Nephron (organoid): Measurements from ENCODE around the gene RSPH10B2.
"Not testable (repeated sequence)": the region's sequence is repeated elsewhere in the genome, so short reads cannot be mapped to it uniquely, and the experiment has no call there.

Source experiments
- H3K27ac Mint-ChIP-seq, 3 experiments: 2 replicates each; pipeline ENCODE4 v1.8.0; 2020; ENCODE audit warnings: mixed read lengths in 3 of 3, mild to moderate bottlenecking in 2 of 3, moderate library complexity in 1 of 3
- H3K27me3 Mint-ChIP-seq: 2 replicates; pipeline ENCODE4 v1.8.0; 2021; ENCODE audit warnings: low read depth, mild to moderate bottlenecking, moderate library complexity, mixed read lengths
- H3K36me3 Mint-ChIP-seq: 2 replicates; pipeline ENCODE4 v1.8.0; 2020; ENCODE audit warnings: low read depth, mixed read lengths
- H3K4me1 Mint-ChIP-seq: 2 replicates; pipeline ENCODE4 v1.8.0; 2020; ENCODE audit warnings: mixed read lengths
- H3K4me3 Mint-ChIP-seq, 3 experiments: 2 replicates each; pipeline ENCODE4 v1.8.0; 2020; ENCODE audit warnings: mild to moderate bottlenecking in 3 of 3, mixed read lengths in 3 of 3, moderate library complexity in 2 of 3
- H3K9me3 Mint-ChIP-seq: 2 replicates; pipeline ENCODE4 v1.8.0; 2020; ENCODE audit warnings: mixed read lengths
- TF ChIP-seq, protein P1 (sequence below), 3 experiments: fragments of 200-600 bp; sonication (generic); IDR thresholded peaks; one replicate each; pipeline ENCODE4 v1.5.0; 2021; ENCODE audit warnings: antibody characterized with exemption in 3 of 3; ENCODE audit not compliant: unreplicated experiment in 3 of 3

The RSPH10B2 gene

DNA sequence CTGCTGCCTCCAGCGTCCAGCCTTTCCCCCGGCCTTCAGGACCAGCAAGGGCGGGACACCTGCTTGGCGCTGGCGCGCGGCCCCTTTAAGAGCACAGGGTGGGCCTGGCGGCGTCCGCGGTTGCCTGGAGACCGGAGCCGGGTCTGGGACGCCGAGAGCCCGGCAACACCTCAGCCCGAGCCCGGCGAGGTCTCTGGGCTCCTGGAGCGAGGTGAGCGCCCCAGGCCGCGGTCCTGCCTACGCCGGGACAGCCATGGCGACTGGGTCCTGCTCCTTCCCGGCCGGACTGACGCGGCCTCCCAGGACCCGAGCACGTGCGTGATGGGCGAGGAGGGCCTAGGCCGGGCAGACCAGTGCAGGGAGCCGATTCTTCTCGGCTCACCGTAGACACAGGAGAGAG, at the start of gene RSPH10B2:
RSPH10B2 (plus strand) TSS at position 140 of the 400 bp plus-strand sequence. CDS start 3,575 bp downstream, outside the sequence.
- H3K36me3 Mint-ChIP-seq, H3K27me3 Mint-ChIP-seq, H3K9me3 Mint-ChIP-seq, H3K27ac Mint-ChIP-seq, H3K4me1 Mint-ChIP-seq, H3K4me3 Mint-ChIP-seq: not testable (repeated sequence)

GRCh38 chr7:6705959-6706665, 47.8 kb upstream of the RSPH10B2 start:
- peak overlapping the region; percentile 94 to 98 (median 95) for H3K4me3 Mint-ChIP-seq
- peaks cover 39% of the 10 kb centered on the region for H3K9me3 Mint-ChIP-seq
- H3K27me3 Mint-ChIP-seq: peaks cover 3% of the 10 kb centered on the region
- H3K36me3 Mint-ChIP-seq: peaks cover 6% of the 10 kb centered on the region
- peaks cover 14% of the 10 kb centered on the region for H3K4me1 Mint-ChIP-seq
- H3K27ac Mint-ChIP-seq: peak overlapping the region; percentile 90 to 98 (median 94)
- TF ChIP-seq, protein P1, sequence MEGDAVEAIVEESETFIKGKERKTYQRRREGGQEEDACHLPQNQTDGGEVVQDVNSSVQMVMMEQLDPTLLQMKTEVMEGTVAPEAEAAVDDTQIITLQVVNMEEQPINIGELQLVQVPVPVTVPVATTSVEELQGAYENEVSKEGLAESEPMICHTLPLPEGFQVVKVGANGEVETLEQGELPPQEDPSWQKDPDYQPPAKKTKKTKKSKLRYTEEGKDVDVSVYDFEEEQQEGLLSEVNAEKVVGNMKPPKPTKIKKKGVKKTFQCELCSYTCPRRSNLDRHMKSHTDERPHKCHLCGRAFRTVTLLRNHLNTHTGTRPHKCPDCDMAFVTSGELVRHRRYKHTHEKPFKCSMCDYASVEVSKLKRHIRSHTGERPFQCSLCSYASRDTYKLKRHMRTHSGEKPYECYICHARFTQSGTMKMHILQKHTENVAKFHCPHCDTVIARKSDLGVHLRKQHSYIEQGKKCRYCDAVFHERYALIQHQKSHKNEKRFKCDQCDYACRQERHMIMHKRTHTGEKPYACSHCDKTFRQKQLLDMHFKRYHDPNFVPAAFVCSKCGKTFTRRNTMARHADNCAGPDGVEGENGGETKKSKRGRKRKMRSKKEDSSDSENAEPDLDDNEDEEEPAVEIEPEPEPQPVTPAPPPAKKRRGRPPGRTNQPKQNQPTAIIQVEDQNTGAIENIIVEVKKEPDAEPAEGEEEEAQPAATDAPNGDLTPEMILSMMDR (IDR thresholded peaks at IDR 0.05; ENCODE audit: unreplicated experiment in 3 of 3): no peak

GRCh38 chr7:6706666-6707407, 47.1 kb upstream of the RSPH10B2 start, which contains the start of gene ZNF12:
Gene ZNF12 (minus strand): TSS chr7:6706947. CDS start chr7:6705173, 1,774 bp downstream.
- TF ChIP-seq, protein P1 (IDR thresholded peaks at IDR 0.05; ENCODE audit: unreplicated experiment in 3 of 3): no peak
- Mint-ChIP-seq H3K4me3 (peak within 1 kb of the TSS; percentile 94 to 98 (median 95)), H3K27me3 (peaks cover 3% of the 10 kb centered on the region), H3K4me1 (peaks cover 14% of the 10 kb centered on the region), H3K9me3 (peaks cover 31% of the 10 kb centered on the region), H3K36me3 (peaks cover 6% of the 10 kb centered on the region), H3K27ac (peak within 1 kb of the TSS; percentile 94 to 98 (median 96))

- Mint-ChIP-seq H3K27ac (no peak overlapping the region), H3K9me3 (peaks cover 20% of the 10 kb centered on the region), H3K36me3 (peaks cover 6% of the 10 kb centered on the region), H3K27me3 (peaks cover 3% of the 10 kb centered on the region), H3K4me3 (peak overlapping the region; percentile 75 to 91 (median 79)), H3K4me1 (peaks cover 12% of the 10 kb centered on the region)
- TF ChIP-seq, protein P1 (IDR thresholded peaks at IDR 0.05; ENCODE audit: unreplicated experiment in 3 of 3): no peak
Observed at GRCh38 chr7:6708304-6708703, 45.6 kb upstream of the RSPH10B2 start.

- peaks cover 6% of the 10 kb centered on the region for H3K36me3 Mint-ChIP-seq
- TF ChIP-seq, protein P1 (IDR thresholded peaks at IDR 0.05; ENCODE audit: unreplicated experiment in 3 of 3): no peak
- peaks cover 13% of the 10 kb centered on the region for H3K9me3 Mint-ChIP-seq
- H3K27ac Mint-ChIP-seq: no peak overlapping the region
- no peak overlapping the region for H3K4me3 Mint-ChIP-seq
- peaks cover 7% of the 10 kb centered on the region for H3K4me1 Mint-ChIP-seq
- H3K27me3 Mint-ChIP-seq: no peaks in the 10 kb centered on the region
Observed at GRCh38 chr7:6709808-6710207, 44.1 kb upstream of the RSPH10B2 start.

DNA sequence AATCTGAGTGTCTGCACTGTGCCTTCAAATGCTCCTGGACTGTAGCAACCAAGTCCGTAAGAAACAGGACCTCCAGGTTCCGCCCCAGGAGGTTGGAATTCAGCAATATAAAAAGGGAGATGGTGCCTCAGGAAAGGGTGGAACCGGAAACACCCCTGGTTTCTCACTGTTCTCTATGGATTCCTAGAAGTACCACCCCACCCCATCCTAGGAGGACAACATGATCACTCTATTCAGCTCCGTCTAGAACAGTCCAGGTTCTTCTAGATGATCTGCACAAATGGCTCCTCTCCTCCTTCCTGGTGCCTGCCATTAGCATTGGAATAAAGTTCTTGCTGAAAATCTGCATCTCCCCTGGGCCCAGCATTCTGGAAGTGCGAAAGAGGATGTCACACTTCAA, 39.5 kb upstream of the RSPH10B2 start:
- Mint-ChIP-seq H3K36me3 (no peaks in the 10 kb centered on the region), H3K9me3 (no peaks in the 10 kb centered on the region), H3K27ac (no peak overlapping the region), H3K4me1 (no peaks in the 10 kb centered on the region), H3K4me3 (no peak overlapping the region), H3K27me3 (peaks cover 13% of the 10 kb centered on the region)
- TF ChIP-seq, protein P1 (IDR thresholded peaks at IDR 0.05; ENCODE audit: unreplicated experiment in 3 of 3): no peak

- H3K36me3 Mint-ChIP-seq: not testable (repeated sequence)
- H3K27me3 Mint-ChIP-seq: peaks cover 13% of the 10 kb centered on the region
Observed at GRCh38 chr7:6715898-6716297, 38.0 kb upstream of the RSPH10B2 start.

More at GRCh38 chr7:6715898-6716297, 38.0 kb upstream of the RSPH10B2 start:
- not testable (repeated sequence) for H3K4me3 Mint-ChIP-seq, H3K9me3 Mint-ChIP-seq, H3K4me1 Mint-ChIP-seq, H3K27ac Mint-ChIP-seq
